ENCODE measurements around the gene KLHL13. TPM values are rescaled to one million over a fixed set of nuclear protein-coding genes. Genes with fewer than 3 reads are reported as not detected.
"Not testable (repeated sequence)": the region's sequence is repeated elsewhere in the genome, so short reads cannot be mapped to it uniquely, and the experiment has no call there.

KLHL13 gene
- total and polyA plus RNA-seq, 5 donors from 2014 or later, result 0.25 to 0.61 (median 0.27) TPM; not detected in 1

DNA sequence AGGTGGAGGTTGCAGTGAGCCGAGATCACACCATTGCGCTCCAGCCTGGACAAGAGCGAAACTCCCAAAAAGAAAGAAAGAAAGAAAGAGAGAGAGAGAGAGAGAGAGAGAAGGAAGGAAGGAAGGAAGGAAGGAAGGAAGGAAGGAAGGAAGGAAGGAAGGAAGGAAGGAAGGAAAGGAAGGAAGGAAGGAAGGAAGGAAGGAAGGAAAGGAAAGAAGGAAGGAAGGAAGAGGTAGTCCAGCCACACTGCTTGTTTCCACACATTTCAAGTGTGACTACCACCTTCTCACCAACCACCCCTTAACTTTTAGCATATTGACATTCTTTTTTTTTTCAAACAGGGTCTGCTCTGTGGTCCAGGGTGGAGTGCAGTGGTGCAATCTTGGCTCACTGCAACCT is 31.2 kb upstream of the KLHL13 start:
- H3K4me1 ChIP-seq (ENCODE audit: control insufficient read depth, insufficient read depth, low read length, poor library complexity, severe bottlenecking); H3K4me1 Mint-ChIP-seq; H3K4me3 ChIP-seq (ENCODE audit: low read depth, low read length); ATAC-seq (ENCODE audit: low read depth in 2 of 2); H3K9me3 Mint-ChIP-seq; H3K36me3 ChIP-seq (ENCODE audit: control insufficient read depth, insufficient read depth, low read length); H3K36me3 Mint-ChIP-seq; DNase-seq; H3K27ac Mint-ChIP-seq; H3K27ac ChIP-seq (ENCODE audit: insufficient read depth, low read length, poor library complexity, severe bottlenecking); H3K27me3 ChIP-seq (ENCODE audit: control insufficient read depth, insufficient read depth, low read length); H3K9me3 ChIP-seq (ENCODE audit: control insufficient read depth in 2 of 2, low read length in 2 of 2); H3K27me3 Mint-ChIP-seq; H3K4me3 Mint-ChIP-seq: not testable (repeated sequence)

DNA sequence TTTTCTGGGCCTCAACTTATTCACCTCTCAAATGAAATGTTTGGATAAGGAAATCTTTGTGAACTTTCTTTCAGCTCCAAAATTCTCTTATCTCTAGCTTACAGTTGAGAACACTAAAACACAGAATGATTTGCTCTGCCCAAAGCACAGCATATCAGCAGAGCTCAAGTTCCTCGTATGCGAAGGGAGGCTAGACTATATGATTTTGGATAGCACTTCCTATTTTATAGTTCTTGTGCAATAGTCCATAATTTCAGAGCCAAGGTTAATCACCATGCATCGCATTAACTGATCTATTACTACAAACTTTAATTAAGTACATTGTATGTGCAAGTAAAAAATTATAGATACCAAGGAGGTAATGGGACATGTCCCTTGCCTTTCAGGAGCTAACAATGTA is 27.0 kb upstream of the KLHL13 start:
- Mint-ChIP-seq H3K27me3 (no peaks in the 10 kb centered on the region), H3K4me3 (no peak overlapping the region), H3K9me3 (peaks cover 0 to 1% (median 0%) of the 10 kb centered on the region in 7 donors), H3K36me3 (no peaks in the 10 kb centered on the region), H3K27ac (no peak overlapping the region), H3K4me1 (no peaks in the 10 kb centered on the region)
- no peak overlapping the region for H3K27ac ChIP-seq (ENCODE audit: insufficient read depth, low read length, poor library complexity, severe bottlenecking)
- no peaks in the 10 kb centered on the region for H3K4me1 ChIP-seq (ENCODE audit: control insufficient read depth, insufficient read depth, low read length, poor library complexity, severe bottlenecking)
- no peaks in the 10 kb centered on the region for H3K27me3 ChIP-seq (ENCODE audit: control insufficient read depth, insufficient read depth, low read length)
- no peaks in the 10 kb centered on the region for H3K36me3 ChIP-seq (ENCODE audit: control insufficient read depth, insufficient read depth, low read length)
- DNase-seq (no peak), ATAC-seq (ENCODE audit: low read depth in 2 of 2) (no peak)
- H3K9me3 ChIP-seq (ENCODE audit: control insufficient read depth in 2 of 2, low read length in 2 of 2), result no peaks in the 10 kb centered on the region
- H3K4me3 ChIP-seq (ENCODE audit: low read depth, low read length), result no peak overlapping the region

DNA sequence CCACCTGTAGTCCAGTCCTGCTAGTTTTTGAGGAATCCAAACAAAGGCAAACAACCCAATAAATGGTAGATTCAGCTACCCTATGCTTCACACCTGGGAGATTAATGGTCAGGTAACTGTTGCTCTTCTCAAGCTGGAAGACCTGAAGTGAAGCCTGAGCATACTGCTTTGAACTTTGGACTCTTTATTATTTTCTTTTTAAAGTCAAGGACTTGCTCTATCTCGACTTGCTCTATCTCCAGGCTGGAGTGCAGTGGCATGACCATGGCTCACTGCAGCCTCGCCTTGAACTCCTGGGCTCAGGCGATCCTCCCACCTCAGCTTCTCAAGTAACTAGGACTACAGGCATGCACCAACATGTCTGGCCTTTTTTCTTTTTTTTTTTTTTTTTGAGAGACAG is 14.7 kb upstream of the KLHL13 start:
- Histone ChIP-seq H3K27ac (ENCODE audit: insufficient read depth, low read length, poor library complexity, severe bottlenecking) (no peak overlapping the region), H3K4me3 (ENCODE audit: low read depth, low read length) (no peak overlapping the region), H3K27me3 (ENCODE audit: control insufficient read depth, insufficient read depth, low read length) (no peaks in the 10 kb centered on the region), H3K36me3 (ENCODE audit: control insufficient read depth, insufficient read depth, low read length) (no peaks in the 10 kb centered on the region), H3K4me1 (ENCODE audit: control insufficient read depth, insufficient read depth, low read length, poor library complexity, severe bottlenecking) (no peaks in the 10 kb centered on the region), H3K9me3 (ENCODE audit: control insufficient read depth in 2 of 2, low read length in 2 of 2) (no peaks in the 10 kb centered on the region)
- Mint-ChIP-seq H3K36me3 (no peaks in the 10 kb centered on the region), H3K9me3 (peaks cover 0 to 1% (median 0%) of the 10 kb centered on the region in 7 donors), H3K4me1 (no peaks in the 10 kb centered on the region), H3K4me3 (no peak overlapping the region), H3K27me3 (no peaks in the 10 kb centered on the region), H3K27ac (no peak overlapping the region)
- DNase-seq (no peak), ATAC-seq (ENCODE audit: low read depth in 2 of 2) (no peak)

DNA sequence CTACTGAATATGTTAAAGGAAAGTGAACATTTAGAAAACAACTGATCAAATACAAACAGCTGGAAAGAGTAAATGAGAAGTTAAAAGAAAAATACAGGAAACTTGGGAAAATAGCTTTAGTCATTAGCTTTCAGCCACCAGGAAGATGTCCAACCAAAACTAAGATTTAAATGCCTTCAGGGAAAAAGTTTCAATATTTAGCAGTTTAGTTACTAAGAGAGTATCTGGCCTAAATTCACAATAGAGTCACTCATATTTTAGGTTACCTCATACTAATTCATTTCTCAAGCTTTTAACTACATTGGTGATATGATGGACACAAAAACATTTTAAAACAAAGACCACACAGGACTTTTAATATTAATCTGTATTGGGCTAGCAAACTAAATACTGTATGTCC is 13.1 kb upstream of the KLHL13 start:
- Mint-ChIP-seq H3K36me3 (no peaks in the 10 kb centered on the region), H3K9me3 (no peaks in the 10 kb centered on the region), H3K27ac (no peak overlapping the region), H3K4me1 (no peaks in the 10 kb centered on the region), H3K27me3 (no peaks in the 10 kb centered on the region), H3K4me3 (no peak overlapping the region)
- Histone ChIP-seq H3K9me3 (ENCODE audit: control insufficient read depth in 2 of 2, low read length in 2 of 2) (no peaks in the 10 kb centered on the region), H3K36me3 (ENCODE audit: control insufficient read depth, insufficient read depth, low read length) (no peaks in the 10 kb centered on the region), H3K27ac (ENCODE audit: insufficient read depth, low read length, poor library complexity, severe bottlenecking) (no peak overlapping the region), H3K27me3 (ENCODE audit: control insufficient read depth, insufficient read depth, low read length) (no peaks in the 10 kb centered on the region), H3K4me1 (ENCODE audit: control insufficient read depth, insufficient read depth, low read length, poor library complexity, severe bottlenecking) (no peaks in the 10 kb centered on the region), H3K4me3 (ENCODE audit: low read depth, low read length) (no peak overlapping the region)
- DNase-seq (no peak), ATAC-seq (ENCODE audit: low read depth in 2 of 2) (no peak)

- ATAC-seq (ENCODE audit: low read depth in 2 of 2), result no peak
Observed at GRCh38 chrX:118128724-118129123, 12.1 kb upstream of the KLHL13 start.

DNA sequence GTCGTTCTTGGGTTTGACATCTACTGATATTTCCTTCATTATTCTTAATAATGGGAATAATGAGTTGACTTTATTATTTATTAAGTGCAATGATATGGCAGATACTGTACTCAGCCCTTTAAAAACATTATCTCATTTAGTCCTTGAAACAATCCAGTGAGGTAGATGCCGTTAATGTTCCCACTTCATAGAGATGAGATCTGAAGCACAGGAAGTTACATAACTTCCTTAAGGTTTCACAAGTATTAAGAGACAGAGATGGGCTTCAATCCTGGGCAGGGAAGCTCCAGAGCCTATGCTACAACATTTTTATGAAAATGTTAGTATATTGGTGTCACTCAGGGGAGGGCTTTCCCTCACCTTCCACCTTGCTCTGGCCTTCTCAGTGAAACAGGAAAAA is 9.7 kb upstream of the KLHL13 start:
- Mint-ChIP-seq H3K36me3 (no peaks in the 10 kb centered on the region), H3K4me1 (no peaks in the 10 kb centered on the region), H3K27ac (no peak overlapping the region), H3K4me3 (no peak overlapping the region), H3K27me3 (peaks cover under 1% of the 10 kb centered on the region), H3K9me3 (no peaks in the 10 kb centered on the region)
- Histone ChIP-seq H3K4me1 (ENCODE audit: control insufficient read depth, insufficient read depth, low read length, poor library complexity, severe bottlenecking) (no peaks in the 10 kb centered on the region), H3K9me3 (ENCODE audit: control insufficient read depth in 2 of 2, low read length in 2 of 2) (no peaks in the 10 kb centered on the region), H3K4me3 (ENCODE audit: low read depth, low read length) (no peak overlapping the region), H3K27me3 (ENCODE audit: control insufficient read depth, insufficient read depth, low read length) (no peaks in the 10 kb centered on the region), H3K36me3 (ENCODE audit: control insufficient read depth, insufficient read depth, low read length) (no peaks in the 10 kb centered on the region), H3K27ac (ENCODE audit: insufficient read depth, low read length, poor library complexity, severe bottlenecking) (no peak overlapping the region)
- ATAC-seq (ENCODE audit: low read depth in 2 of 2), result no peak
- no peak for DNase-seq

More at GRCh38 chrX:118128724-118129123, 12.1 kb upstream of the KLHL13 start:
- H3K9me3 Mint-ChIP-seq, result no peaks in the 10 kb centered on the region
- Histone ChIP-seq H3K27ac (ENCODE audit: insufficient read depth, low read length, poor library complexity, severe bottlenecking) (no peak overlapping the region), H3K4me3 (ENCODE audit: low read depth, low read length) (no peak overlapping the region), H3K9me3 (ENCODE audit: control insufficient read depth in 2 of 2, low read length in 2 of 2) (no peaks in the 10 kb centered on the region), H3K27me3 (ENCODE audit: control insufficient read depth, insufficient read depth, low read length) (no peaks in the 10 kb centered on the region), H3K4me1 (ENCODE audit: control insufficient read depth, insufficient read depth, low read length, poor library complexity, severe bottlenecking) (no peaks in the 10 kb centered on the region), H3K36me3 (ENCODE audit: control insufficient read depth, insufficient read depth, low read length) (no peaks in the 10 kb centered on the region)
- H3K36me3 Mint-ChIP-seq, result no peaks in the 10 kb centered on the region
- no peaks in the 10 kb centered on the region for H3K4me1 Mint-ChIP-seq
- no peak for DNase-seq
- no peak overlapping the region for H3K4me3 Mint-ChIP-seq
- no peaks in the 10 kb centered on the region for H3K27me3 Mint-ChIP-seq
- no peak overlapping the region for H3K27ac Mint-ChIP-seq

DNA sequence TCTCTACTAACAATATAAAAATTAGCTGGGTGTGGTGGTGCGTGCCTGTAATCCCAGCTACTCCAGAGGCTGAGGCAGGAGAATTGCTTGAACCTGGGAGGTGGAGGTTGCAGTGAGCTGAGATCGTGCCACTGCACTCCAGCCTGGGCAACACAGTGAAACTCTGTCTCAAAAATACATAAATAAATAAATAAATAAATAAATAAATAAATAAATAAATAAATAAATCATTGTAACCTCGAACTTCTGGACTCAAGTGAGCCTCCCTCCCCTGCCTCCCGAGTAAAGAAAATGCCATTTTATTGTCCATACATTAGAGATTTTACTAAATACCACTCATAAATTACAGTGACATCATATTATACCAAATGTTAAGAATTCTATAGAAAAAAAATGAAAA is 7.6 kb upstream of the KLHL13 start:
- not testable (repeated sequence) for DNase-seq; H3K27ac Mint-ChIP-seq; H3K4me1 Mint-ChIP-seq; H3K36me3 ChIP-seq (ENCODE audit: control insufficient read depth, insufficient read depth, low read length); H3K4me3 ChIP-seq (ENCODE audit: low read depth, low read length); H3K27me3 Mint-ChIP-seq; H3K9me3 ChIP-seq (ENCODE audit: control insufficient read depth in 2 of 2, low read length in 2 of 2); H3K27me3 ChIP-seq (ENCODE audit: control insufficient read depth, insufficient read depth, low read length); H3K27ac ChIP-seq (ENCODE audit: insufficient read depth, low read length, poor library complexity, severe bottlenecking); ATAC-seq (ENCODE audit: low read depth in 2 of 2); H3K4me1 ChIP-seq (ENCODE audit: control insufficient read depth, insufficient read depth, low read length, poor library complexity, severe bottlenecking); H3K9me3 Mint-ChIP-seq; H3K4me3 Mint-ChIP-seq; H3K36me3 Mint-ChIP-seq

- ATAC-seq (ENCODE audit: low read depth in 2 of 2), result no peak
- no peaks in the 10 kb centered on the region for H3K4me1 ChIP-seq (ENCODE audit: control insufficient read depth, insufficient read depth, low read length, poor library complexity, severe bottlenecking)
- Mint-ChIP-seq H3K27ac (no peak overlapping the region), H3K27me3 (peaks cover 25% of the 10 kb centered on the region), H3K4me1 (peaks cover 0 to 5% (median 4%) of the 10 kb centered on the region in 4 donors), H3K36me3 (no peaks in the 10 kb centered on the region), H3K4me3 (no peak overlapping the region), H3K9me3 (peaks cover 0 to 3% (median 0%) of the 10 kb centered on the region in 7 donors)
- no peak for DNase-seq
- H3K27me3 ChIP-seq (ENCODE audit: control insufficient read depth, insufficient read depth, low read length), result peaks cover 5% of the 10 kb centered on the region
- H3K36me3 ChIP-seq (ENCODE audit: control insufficient read depth, insufficient read depth, low read length), result no peaks in the 10 kb centered on the region
- no peak overlapping the region for H3K27ac ChIP-seq (ENCODE audit: insufficient read depth, low read length, poor library complexity, severe bottlenecking)
- no peaks in the 10 kb centered on the region for H3K9me3 ChIP-seq (ENCODE audit: control insufficient read depth in 2 of 2, low read length in 2 of 2)
- H3K4me3 ChIP-seq (ENCODE audit: low read depth, low read length), result no peak overlapping the region
Observed at GRCh38 chrX:118117741-118118140, 1.1 kb upstream of the KLHL13 start.

All from CD4-positive, CD25-positive, alpha-beta regulatory T cell (primary cell).